ENCODE results near the gene SGMS1.
A peak's percentile ranks its signal among the peaks of the same experiment; 100 is the strongest.

Gene SGMS1

GRCh38 chr10:50419756-50420155 is 204.0 kb downstream of the SGMS1 start:
- H4K20me1 ChIP-seq (ENCODE audit: insufficient read depth, low read length) = no peaks in the 10 kb centered on the region; the same call in 1 of the 2 replicates

GRCh38 chr10:50419091-50419490 is 204.7 kb downstream of the SGMS1 start:
- no peak overlapping the region for H2AFZ ChIP-seq (ENCODE audit: low read depth, low read length)
- TF ChIP-seq EZH2phosphoT487 (IDR thresholded peaks at IDR 0.05; ENCODE audit: low read depth) (no peak), CTCF (IDR thresholded peaks at IDR 0.05; ENCODE audit: low read depth, low read length) (no peak)
- H3K4me1 ChIP-seq (ENCODE audit: low read length) = peaks cover 32% of the 10 kb centered on the region
- no peak overlapping the region for H3K4me3 ChIP-seq (ENCODE audit: low read length)
- no peaks in the 10 kb centered on the region for H3K9me3 ChIP-seq (ENCODE audit: insufficient read depth, low read length)
- no peaks in the 10 kb centered on the region; the same call in 1 of the 2 replicates for H4K20me1 ChIP-seq (ENCODE audit: insufficient read depth, low read length)
- peaks cover 6% of the 10 kb centered on the region for H3K27me3 ChIP-seq (ENCODE audit: low read depth, low read length)
- no peak overlapping the region for H3K9ac ChIP-seq (ENCODE audit: low read length)
- no peak overlapping the region for H3K27ac ChIP-seq (ENCODE audit: low read length)
- 0 out of 2 replicates have a peak, but pooled peaks cover 13% of the 10 kb centered on the region for H3K79me2 ChIP-seq (ENCODE audit: low read length)
- H3K4me2 ChIP-seq (ENCODE audit: low read length) = no peak overlapping the region
- no peaks in the 10 kb centered on the region for H3K36me3 ChIP-seq (replicated peaks; ENCODE audit: low read depth, low read length)

More at GRCh38 chr10:50419756-50420155, 204.0 kb downstream of the SGMS1 start:
- H3K9me3 ChIP-seq (ENCODE audit: insufficient read depth, low read length) = no peaks in the 10 kb centered on the region
- no peak overlapping the region for H3K9ac ChIP-seq (ENCODE audit: low read length)
- H3K4me2 ChIP-seq (ENCODE audit: low read length) = no peak overlapping the region
- TF ChIP-seq EZH2phosphoT487 (IDR thresholded peaks at IDR 0.05; ENCODE audit: low read depth) = no peak
- TF ChIP-seq CTCF (IDR thresholded peaks at IDR 0.05; ENCODE audit: low read depth, low read length) = no peak
- no peak overlapping the region for H3K27ac ChIP-seq (ENCODE audit: low read length)
- H3K79me2 ChIP-seq (ENCODE audit: low read length) = 0 out of 2 replicates have a peak, but pooled peaks cover 13% of the 10 kb centered on the region
- peaks cover 6% of the 10 kb centered on the region for H3K27me3 ChIP-seq (ENCODE audit: low read depth, low read length)
- peaks cover 32% of the 10 kb centered on the region for H3K4me1 ChIP-seq (ENCODE audit: low read length)
- H3K36me3 ChIP-seq (replicated peaks; ENCODE audit: low read depth, low read length) = no peaks in the 10 kb centered on the region
- H2AFZ ChIP-seq (ENCODE audit: low read depth, low read length) = no peak overlapping the region
- no peak overlapping the region for H3K4me3 ChIP-seq (ENCODE audit: low read length)

- H3K4me2 ChIP-seq (ENCODE audit: low read length) = peak overlapping the region; percentile 100
- 0 out of 2 replicates have a peak, but pooled peaks cover 13% of the 10 kb centered on the region for H3K79me2 ChIP-seq (ENCODE audit: low read length)
- H2AFZ ChIP-seq (ENCODE audit: low read depth, low read length) = peak overlapping the region; percentile 22; the same call in 1 of the 2 replicates
- no peaks in the 10 kb centered on the region for H3K36me3 ChIP-seq (replicated peaks; ENCODE audit: low read depth, low read length)
- H4K20me1 ChIP-seq (ENCODE audit: insufficient read depth, low read length) = no peaks in the 10 kb centered on the region; the same call in 1 of the 2 replicates
- peak overlapping the region; percentile 60 for H3K9ac ChIP-seq (ENCODE audit: low read length)
- H3K9me3 ChIP-seq (ENCODE audit: insufficient read depth, low read length) = no peaks in the 10 kb centered on the region
- peaks cover 32% of the 10 kb centered on the region for H3K4me1 ChIP-seq (ENCODE audit: low read length)
- TF ChIP-seq EZH2phosphoT487 (IDR thresholded peaks at IDR 0.05; ENCODE audit: low read depth) = no peak
- TF ChIP-seq CTCF (IDR thresholded peaks at IDR 0.05; ENCODE audit: low read depth, low read length) = no peak
- peak overlapping the region; percentile 91 for H3K4me3 ChIP-seq (ENCODE audit: low read length)
- H3K27ac ChIP-seq (ENCODE audit: low read length) = 0 out of 2 replicates have a peak overlapping the region, but pooled peaks have one; percentile 5
- H3K27me3 ChIP-seq (ENCODE audit: low read depth, low read length) = peaks cover 6% of the 10 kb centered on the region
These were observed 205.6 kb downstream of the SGMS1 start for GRCh38 chr10:50417886-50418830.

- Histone ChIP-seq H3K4me3 (ENCODE audit: low read length) (peak overlapping the region; percentile 91), H4K20me1 (ENCODE audit: insufficient read depth, low read length) (no peaks in the 10 kb centered on the region; the same call in 1 of the 2 replicates), H3K27ac (ENCODE audit: low read length) (no peak overlapping the region), H3K36me3 (replicated peaks; ENCODE audit: low read depth, low read length) (no peaks in the 10 kb centered on the region), H3K9me3 (ENCODE audit: insufficient read depth, low read length) (no peaks in the 10 kb centered on the region), H3K79me2 (ENCODE audit: low read length) (0 out of 2 replicates have a peak, but pooled peaks cover 13% of the 10 kb centered on the region), H2AFZ (ENCODE audit: low read depth, low read length) (no peak overlapping the region; the same call in 1 of the 2 replicates), H3K27me3 (ENCODE audit: low read depth, low read length) (peaks cover 6% of the 10 kb centered on the region), H3K4me2 (ENCODE audit: low read length) (peak overlapping the region; percentile 100), H3K9ac (ENCODE audit: low read length) (peak overlapping the region; percentile 60), H3K4me1 (ENCODE audit: low read length) (peaks cover 29% of the 10 kb centered on the region)
- TF ChIP-seq CTCF (IDR thresholded peaks at IDR 0.05; ENCODE audit: low read depth, low read length) = no peak
- TF ChIP-seq EZH2phosphoT487 (IDR thresholded peaks at IDR 0.05; ENCODE audit: low read depth) = no peak
These were observed 206.3 kb downstream of the SGMS1 start for GRCh38 chr10:50417486-50417885.
